HG03103 (cell line): ENCODE measurements around the gene DOK7.

ENCODE experiments used
- ATAC-seq: cut with Tn5 transposase; IDR thresholded peaks from one replicate; pipeline ENCODE4 v1.9.1; 2021; ENCODE audit warnings: low read depth; ENCODE audit not compliant: unreplicated experiment

DOK7 gene

DNA sequence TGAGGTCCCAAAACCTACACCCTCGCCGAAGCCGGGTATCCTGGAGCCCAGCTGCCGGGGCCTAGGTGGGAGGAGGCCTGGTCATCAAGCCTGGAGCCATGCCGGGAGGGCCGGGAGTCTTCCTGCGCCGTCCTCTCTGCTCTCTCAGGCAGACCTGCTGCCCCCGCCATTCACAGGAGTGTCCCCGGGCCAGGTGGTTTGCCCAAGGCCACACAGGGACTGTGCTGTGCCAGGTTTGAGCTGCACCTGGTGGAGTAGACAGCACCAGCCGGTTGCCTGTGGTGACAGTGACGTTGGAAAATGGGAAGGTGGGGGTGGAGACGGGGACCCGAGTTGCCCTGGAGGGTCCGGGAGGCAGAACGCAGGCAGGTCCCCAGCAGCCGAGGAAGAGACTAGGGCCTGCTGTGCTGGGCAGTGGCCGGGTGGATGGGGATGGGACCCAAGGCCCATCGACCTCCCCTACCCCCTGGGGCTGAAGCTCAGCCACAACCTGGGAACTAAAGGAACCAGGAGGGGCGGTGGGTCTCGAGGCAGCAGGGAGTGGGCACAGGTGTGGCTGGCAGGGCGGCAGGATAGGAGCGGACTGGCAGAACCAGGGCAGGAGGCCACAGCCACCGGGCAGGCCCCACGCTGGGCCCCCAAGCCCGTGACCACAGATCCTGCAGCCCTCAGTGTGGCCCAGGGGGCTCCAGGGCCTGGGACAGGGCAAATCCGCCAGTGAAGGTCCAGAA lies 9.5 kb downstream of the DOK7 start:
- no peak for ATAC-seq

DNA sequence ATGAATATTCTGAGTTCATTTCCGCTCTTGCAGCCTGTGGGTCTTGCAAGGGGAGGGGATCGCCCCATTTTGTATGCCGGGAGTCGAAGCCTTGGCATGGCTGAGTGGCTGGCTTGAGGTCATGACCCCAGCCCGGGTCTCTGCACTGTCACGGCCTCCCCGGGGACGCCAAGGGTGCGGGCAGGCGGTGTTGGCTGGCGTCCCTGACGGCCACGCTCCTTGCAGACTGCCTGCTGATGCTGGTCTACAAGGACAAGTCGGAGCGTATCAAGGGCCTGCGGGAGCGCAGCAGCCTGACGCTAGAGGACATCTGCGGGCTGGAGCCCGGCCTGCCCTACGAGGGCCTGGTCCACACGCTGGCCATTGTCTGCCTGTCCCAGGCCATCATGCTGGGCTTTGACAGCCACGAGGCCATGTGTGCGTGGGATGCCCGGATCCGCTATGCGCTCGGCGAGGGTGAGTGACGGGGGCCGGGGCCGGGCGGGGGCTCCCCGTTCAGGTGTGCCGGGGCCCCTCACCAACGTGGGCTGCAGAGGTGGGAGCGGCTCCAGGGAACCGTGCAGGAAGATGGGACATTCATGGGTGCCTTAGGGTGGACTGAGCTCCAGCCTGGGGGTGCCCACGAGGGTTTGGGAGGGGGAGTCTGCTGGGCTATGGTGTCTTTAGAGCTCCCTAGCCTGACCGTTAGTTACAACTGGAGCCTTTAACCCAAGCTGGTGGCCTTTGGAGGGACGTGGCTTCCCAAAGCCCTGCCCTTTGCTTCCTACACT lies 10.3 kb downstream of the DOK7 start:
- ATAC-seq: no peak

DNA sequence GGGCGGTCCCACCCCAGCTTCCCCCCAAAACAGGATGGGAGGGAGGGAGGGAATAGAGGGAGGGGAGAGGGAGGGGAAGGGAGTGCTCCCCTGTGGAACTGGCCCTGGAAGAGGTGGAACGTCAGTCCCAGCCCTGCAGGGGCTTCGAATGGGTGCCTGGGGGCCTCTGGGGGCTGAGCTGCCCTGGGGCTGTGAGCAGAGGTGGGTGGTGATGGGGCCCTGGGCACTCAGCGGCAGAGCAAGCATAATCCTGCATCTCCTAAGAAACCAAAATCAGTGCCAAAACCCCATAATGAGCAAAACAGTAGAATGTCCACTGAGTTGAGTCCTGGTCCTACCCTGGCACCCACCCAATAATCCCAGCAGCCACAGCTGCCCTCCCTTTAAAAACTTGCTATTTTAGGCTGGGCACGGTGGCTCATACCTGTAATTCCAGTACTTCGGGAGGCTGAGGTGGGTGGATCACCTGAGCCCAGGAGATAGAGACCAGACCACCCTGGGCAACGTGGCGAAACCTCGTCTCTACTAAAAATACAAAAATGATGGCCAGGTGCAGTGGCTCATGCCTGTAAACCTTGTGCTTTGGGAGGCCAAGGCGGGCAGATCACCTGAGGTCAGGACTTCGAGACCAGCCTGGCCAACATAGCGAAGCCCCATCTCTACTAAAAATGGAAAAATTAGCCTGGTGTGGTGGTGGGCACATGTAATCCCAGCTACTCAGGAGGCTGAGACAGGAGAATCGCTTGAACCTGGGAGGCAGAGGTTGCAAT lies 11.1 kb downstream of the DOK7 start:
- ATAC-seq: no peak

DNA sequence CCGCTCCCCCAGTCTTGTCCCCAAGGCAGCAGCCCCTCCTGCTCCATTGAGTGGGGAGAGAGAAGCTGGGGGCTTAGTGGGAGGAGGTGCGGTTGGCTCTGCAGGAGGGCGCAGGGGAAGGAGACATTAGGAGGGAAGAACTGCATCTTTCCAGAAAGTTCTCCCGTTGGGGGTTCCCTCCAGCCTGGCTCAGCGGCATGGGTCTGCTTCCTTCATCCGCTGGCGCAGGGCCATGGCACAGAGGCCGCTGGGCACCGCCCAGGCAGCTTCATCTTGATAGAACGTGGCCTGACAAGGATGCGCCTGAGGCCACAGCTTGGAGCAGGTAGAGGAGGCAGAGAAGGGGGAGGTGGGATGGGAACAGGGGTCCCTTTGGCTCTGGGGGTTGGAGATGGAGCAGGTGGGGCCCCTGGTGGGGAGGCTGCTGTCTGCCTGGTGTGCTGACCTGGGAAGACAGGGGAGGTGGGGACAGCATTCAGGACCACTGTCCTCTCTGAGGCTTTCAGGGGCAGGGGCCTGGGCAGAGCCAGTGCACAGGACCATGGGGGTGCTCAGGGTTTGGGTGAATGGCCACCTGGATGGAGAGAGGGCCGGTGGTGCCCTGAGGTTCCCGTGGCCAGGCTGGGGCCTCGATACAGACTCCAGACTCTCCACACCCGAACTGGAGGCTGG lies 12.1 kb downstream of the DOK7 start:
- no peak for ATAC-seq

DNA sequence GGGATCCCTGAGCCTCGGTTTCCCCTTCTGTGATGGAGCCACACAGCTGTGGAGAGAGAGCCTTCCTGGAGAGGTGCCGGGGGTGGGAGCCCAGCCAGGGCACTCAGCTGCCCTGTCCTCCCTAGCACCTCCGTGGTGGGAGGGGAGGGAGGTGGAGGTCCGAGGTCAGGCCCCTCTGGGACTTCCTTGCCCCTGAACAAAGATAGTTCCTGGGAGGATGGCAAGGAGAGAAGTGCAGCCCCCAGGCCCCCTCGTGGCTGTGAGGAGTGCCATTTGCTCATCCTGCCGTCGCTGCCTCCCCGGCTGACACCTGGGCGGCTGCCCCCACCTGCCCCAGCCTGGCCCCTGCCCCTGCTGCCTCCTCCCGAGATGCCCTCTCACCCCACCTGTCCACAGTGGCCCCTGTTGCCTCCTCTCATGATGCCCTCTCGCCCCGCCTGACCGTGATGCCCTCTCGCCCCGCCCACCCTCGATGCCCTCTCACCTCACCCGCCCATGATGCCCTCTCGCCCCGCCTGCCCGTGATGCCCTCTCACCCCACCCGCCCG lies 12.7 kb downstream of the DOK7 start:
- no peak for ATAC-seq

DNA sequence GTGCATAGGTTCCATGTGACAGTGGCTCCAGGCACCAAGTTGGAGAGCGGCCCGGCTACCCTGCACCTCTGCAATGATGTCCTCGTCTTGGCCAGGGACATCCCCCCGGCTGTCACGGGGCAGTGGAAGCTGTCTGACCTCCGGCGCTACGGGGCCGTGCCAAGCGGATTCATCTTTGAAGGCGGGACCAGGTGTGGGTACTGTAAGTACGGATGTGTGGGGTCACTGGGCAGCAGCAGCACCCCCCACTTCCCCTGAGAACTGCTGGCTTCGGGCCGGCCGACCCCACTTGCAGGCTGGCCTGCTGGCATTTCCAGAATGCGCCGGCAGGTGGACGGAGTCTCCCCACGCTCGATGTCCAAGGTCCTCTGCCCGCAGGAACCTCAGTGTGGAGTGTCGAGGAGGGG lies 13.2 kb downstream of the DOK7 start:
- ATAC-seq: no peak

DNA sequence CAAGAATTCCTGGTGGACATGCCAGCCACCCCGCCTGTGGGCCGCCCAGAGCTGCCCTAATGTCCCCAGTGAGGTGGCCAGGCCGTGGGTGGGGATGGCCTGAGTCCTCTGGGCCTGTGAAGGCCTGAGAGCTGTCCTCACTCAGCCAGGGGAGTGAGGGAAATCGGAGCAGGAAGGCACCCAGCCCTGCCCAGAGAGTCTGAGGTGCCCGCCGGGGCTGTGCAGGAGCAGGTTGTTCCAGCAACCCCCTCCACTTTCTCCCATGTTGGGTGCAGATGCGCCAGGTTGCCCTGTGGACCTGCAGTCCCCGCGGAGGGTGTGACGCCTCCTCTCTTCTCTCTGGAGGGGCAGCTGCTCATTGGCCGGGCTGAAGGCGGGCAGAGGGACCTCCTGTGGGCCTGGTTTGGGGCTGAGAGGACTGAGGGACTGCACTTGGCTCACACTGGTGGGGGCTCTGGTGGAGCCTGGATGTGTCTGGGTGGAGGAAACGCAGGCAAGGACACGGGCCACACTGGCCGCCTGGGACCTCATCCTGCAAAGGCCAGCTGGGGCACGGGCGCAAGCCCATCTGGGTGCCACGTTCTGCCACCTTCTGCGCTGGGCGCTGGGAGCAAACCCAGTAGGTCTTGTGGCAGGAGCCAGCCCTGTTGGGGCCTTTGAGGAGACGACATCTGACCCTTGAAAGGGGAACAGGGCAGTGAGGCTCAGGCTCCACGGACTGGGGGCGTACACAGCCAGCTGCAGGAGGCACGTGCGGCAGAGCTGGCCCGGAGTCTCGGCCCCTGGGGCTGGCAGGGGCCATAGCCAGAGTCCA lies 14.0 kb downstream of the DOK7 start:
- no peak for ATAC-seq

DNA sequence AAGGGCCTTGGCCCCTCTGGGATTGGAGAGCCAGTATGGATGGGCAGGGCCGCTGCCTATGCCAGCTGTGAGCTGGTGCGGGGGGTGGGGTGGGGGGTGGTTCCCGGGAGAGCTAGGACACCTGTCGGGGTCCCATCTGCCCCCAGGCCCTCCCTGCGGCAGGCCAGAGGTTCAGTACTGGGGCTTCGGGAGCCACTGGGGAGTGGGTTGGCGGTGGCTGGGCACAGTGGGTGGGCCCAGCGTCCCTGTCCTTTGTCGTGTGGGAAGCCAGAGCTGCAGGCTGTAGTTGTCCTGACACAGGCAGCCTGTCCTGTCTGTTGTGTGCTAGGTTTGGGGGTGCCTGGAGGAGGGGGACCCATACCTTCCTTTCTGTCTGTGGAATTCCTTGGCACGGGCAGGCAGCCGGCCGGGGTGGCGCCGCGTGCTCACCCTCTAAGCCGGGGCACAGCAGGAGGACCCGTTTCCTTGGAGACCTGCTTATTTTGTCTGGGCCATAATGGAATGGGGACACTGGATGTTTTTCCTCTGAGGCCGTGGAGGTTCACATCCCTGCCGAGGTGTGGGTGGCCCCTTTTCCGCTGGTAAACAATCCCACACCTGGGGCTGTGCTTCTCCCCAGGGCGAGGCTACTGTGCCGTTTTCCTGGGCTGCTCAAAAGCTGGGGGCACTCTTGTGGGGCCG lies 14.8 kb downstream of the DOK7 start:
- no peak for ATAC-seq

DNA sequence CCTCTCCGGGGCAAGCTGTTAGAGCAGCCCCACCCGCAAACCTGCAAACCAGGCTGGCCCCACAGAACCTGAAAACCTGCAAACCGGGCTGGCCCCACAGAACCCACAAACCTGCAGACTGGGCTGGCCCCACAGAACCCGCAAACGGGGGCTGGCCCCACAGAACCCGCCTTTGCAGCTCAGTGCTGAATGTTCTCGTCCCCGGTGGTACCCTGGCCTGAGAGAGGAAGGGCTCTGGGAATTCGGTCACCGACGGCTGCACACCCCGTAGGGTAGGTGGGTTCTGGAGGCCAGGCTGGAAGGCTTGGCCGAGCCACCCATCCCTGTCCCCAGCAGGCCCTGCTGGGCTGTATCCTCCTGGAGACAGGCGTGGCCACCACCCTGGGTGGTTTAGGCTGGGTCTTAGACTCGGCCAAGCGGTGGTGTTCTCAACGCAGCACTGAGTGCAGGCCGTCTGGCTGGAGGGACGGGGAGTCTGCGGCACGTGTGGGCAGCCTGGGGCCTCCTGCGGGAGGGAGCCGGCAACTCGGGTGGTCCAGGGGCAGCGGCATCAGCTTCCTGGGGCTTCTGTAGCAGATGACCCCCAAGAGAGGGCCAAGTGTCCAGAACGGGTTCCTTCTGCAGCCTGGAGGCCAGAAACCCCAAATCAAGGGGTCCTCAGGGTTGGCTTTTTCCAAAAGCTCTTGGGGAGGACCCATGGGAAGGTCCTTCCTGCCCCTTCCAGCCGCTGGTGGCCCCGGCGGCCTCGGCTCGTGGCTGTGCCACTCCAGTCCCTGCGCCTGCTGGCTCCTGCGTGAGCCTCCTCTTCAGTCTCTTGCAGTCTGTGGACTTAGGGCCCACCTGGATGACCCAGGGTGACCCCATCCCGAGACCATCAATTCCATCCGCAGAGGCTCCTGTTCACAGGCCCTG lies 15.6 kb downstream of the DOK7 start:
- no peak for ATAC-seq

DNA sequence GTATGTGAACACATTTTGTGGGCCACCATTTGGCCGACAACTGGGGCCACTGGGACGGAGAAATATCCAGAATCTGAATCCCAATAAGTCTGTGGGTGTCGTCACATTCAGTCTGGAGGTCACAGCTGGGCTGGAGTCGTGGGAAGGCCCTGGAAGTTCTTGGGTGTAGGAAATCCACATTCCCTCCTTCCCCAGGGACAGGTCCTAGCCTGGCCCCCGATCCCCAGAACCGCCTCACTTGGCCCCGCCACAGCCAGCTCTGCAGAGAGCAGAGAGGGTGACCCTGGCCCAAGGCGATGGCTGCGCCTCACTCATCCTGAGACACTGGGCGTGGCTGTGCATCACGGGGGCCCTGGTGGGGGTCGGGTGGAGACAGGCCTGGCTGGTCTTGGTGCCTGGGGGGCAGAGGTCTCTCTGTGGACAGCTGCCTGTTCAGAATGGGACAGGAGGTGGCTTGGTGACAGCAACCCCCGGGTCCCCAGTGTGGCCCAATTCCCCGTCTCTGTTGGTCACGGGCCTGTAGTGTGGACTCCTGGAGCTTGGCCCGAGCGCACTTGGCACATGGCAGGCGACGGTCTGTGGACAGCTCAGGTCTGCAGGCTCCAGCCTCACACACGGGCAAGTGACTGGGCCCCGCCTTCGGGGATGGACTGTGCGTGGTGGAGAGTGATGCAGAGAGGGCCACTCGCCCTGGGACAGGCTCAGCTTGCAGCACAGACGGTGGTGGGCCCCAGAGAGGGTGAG lies 16.4 kb downstream of the DOK7 start:
- no peak for ATAC-seq

DNA sequence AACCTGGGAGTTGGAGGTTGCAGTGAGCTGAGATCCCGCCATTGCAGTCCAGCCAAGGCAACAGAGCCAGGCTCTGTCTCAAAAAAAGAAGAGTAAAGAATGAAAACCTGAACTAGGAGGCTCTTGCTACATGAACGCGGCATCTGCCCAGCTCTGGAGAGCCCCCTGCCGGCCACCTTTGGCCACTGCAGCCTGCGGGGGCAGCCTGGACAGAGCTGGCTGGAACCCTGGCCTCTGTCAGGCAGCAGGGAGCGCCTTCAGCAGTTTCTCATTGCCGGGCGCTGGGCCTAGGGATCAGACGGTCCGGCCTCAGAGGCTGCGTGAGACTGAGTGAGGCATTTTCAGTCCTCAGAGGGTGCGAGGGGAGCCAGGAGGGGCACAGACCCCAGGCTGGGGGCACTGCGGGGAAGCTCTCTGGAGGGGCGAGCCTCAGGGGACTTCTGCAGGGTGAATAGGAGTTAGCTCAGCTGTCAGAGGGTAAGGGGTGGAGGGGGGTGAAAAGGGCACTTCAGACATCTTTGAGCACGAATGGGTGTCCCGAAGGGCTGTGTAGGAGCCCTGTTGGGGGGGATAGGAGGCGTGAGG lies 17.5 kb downstream of the DOK7 start:
- ATAC-seq: peak; percentile 58

DNA sequence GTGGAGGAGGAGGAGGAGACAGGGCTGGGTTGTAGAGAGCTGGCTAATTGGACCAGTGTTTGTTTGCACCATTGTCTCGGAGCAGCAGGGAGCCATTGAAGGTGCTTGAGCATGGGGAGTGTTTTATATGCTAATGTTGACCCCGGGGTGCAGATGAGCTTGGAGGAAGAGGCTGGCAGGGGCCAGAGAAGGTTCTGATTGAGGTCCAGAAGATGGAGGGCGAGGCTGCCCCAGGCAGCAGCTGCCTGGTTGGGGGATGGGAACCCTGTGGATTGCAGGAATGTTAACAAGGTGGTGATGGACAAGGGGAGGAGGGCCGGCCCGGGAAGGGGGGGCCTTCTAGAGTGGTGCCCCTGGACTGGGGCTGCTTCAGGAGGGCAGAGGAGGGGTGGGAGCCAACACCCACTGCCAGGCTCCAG lies 18.0 kb downstream of the DOK7 start:
- ATAC-seq: no peak

DNA sequence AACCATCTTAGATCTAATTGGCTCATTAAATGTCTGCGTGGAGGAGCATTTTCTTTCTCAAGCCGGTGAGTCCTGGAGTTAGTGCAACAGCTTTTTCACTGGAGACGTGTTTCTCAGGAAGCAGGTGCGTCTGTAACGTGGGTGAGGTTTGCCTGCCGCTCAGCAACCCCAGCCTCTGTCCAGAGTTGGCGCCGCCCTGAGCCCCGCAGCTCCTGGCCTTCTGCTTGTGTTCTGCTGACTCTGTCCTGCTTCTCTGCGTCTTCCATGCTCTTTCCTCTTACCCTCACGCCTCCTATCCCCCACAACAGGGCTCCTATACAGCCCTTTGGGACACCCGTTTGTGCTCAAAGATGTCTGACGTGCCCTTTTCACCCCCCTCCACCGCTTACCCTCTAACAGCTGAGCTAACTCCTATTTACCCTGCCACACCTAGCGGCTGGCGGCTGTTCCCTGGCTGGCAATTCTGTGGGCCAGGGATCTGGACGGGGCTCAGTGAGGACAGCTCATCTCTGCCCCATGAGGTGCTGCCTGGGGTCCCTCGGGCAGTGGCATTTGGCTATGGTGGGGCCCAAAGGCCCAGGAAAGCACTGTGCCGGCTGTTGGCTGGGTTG lies 18.8 kb downstream of the DOK7 start:
- no peak for ATAC-seq

DNA sequence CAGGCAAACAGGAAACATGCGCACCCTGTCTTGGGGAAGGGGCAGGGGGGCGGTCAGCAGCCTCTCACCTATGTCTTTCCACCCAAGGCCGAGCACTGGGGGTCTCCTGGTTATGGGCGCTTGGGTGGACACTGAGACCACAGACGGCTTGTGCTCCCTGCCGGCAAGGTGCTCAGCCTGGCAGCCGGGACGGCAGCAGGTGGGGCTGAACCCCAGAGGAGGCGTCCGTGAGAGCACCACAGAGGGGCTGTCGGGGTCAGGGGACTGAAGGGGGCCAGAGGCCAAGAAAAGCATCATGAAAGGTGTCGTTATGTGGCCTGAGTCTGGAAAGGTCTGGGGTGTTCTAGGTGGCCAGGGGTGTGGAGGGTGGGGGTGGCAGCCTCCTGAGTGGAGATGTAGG lies 19.6 kb downstream of the DOK7 start:
- no peak for ATAC-seq

DNA sequence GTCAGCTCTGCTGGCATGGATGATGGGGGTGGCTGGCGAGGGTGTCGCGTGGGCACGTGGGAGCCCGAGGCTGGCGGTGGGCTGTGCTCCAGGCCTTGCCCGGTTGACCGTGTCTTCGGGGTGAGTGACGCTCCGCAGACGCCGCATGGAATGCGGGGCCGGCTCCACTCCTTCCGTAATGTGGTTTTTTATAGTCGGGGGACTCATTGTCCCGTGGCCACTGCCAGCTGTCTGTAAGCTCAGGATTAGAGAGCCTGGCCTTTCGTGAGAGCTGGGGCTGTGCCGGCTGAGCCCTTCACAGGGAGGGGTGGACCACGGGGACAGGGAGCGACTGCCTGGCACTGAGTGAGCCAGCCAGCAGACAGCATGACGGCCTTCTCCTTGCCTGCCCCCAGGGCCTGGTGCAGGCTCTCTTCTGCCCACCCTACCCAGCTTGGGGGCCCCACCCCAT lies 20.4 kb downstream of the DOK7 start:
- no peak for ATAC-seq

DNA sequence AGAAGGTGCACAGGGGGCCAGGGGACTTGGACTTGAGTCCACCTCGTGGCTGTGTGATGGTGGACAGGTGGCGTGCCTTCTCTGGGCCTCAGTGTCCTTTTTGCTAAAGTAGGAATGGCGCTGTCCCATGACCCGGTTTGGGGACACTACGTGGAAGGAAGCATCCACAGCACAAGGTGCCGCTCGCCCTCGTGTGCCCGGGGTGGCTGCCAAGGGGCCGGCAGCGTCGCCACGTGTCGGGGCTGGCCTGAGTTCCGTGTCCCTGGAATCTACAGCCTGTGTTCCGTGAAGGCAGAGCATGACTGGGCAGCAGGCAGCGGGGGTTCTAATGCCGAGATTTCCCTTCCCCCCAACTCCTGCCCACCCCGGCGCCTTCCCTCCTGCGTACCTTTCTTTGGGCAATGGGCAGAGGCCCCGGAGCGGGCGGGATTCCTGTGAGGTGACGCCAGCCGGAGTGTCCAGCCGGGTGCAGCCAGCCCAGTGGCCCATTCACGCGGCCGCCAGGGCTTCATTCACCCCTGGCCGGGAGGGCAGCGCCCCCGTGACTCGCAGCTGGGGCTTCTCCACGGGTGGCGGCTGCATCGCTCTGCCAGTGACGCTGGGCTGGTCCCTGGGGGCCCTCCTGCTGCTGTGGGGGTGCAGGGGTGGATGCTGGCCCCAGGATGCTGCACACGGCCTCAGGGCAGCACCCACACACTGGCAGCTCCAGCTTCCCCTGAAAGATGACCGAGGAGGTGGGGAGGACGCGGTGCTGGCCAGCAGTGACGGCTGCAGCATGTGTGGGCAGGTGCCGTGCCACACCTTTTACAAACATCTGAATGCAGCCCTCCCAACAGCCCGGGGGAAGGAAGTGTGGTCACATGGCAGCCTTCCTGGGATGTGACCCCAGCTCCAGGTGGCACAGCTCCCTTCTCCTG lies 21.2 kb downstream of the DOK7 start:
- no peak for ATAC-seq
